IPS DF 4.7 (cell line): Measurements from ENCODE around the gene FIGNL2.
"Not testable (repeated sequence)": the region's sequence is repeated elsewhere in the genome, so short reads cannot be mapped to it uniquely, and the experiment has no call there.

ENCODE experiments used
- DNase-seq: peaks from one replicate; pipeline ENCODE4 v3.0.0-alpha.2; 2013; ENCODE audit warnings: low spot score; ENCODE audit errors: extremely low read depth

FIGNL2 gene

GRCh38 chr12:51836827-51837173 is 11.7 kb downstream of the FIGNL2 start:
- no peak for DNase-seq

- no peak for DNase-seq
These were observed 12.3 kb downstream of the FIGNL2 start for GRCh38 chr12:51836041-51836826.

GRCh38 chr12:51834411-51834810 is 14.1 kb downstream of the FIGNL2 start:
- DNase-seq = no peak

GRCh38 chr12:51833448-51834227 is 14.9 kb downstream of the FIGNL2 start:
- no peak for DNase-seq

- no peak for DNase-seq
These were observed 16.0 kb downstream of the FIGNL2 start for GRCh38 chr12:51832354-51833107.

GRCh38 chr12:51831817-51832216 is 16.7 kb downstream of the FIGNL2 start:
- DNase-seq = not testable (repeated sequence)

- DNase-seq = no peak
These were observed 18.9 kb downstream of the FIGNL2 start for GRCh38 chr12:51829641-51830040.

- no peak for DNase-seq
These were observed 19.5 kb downstream of the FIGNL2 start for GRCh38 chr12:51829011-51829481.

GRCh38 chr12:51827925-51828818 is 20.3 kb downstream of the FIGNL2 start:
- DNase-seq = no peak

- no peak for DNase-seq
These were observed 21.6 kb downstream of the FIGNL2 start for GRCh38 chr12:51826881-51827280.

GRCh38 chr12:51825216-51825615 is 23.3 kb downstream of the FIGNL2 start:
- DNase-seq = no peak

GRCh38 chr12:51823875-51824565 is 24.5 kb downstream of the FIGNL2 start:
- no peak for DNase-seq

- no peak for DNase-seq
These were observed 25.6 kb downstream of the FIGNL2 start for GRCh38 chr12:51822956-51823355.

- DNase-seq = no peak
These were observed 26.3 kb downstream of the FIGNL2 start for GRCh38 chr12:51822261-51822616.

- DNase-seq = no peak
These were observed 26.9 kb downstream of the FIGNL2 start for GRCh38 chr12:51821440-51822260.

GRCh38 chr12:51820526-51821439 is 27.7 kb downstream of the FIGNL2 start:
- DNase-seq = no peak

- no peak for DNase-seq
These were observed 28.6 kb downstream of the FIGNL2 start for GRCh38 chr12:51819736-51820525.
